Urothelium cell line (cell line): Measurements from ENCODE around the gene AKAP6.

Source experiments
- DNase-seq: peaks from one replicate; pipeline ENCODE4 v3.0.0; 2011; ENCODE audit warnings: low spot score, mixed read lengths
- FAIRE-seq: peaks from 2 replicates; lab custom pipeline; 2011; peaks lifted over from hg19 to GRCh38; lab: Jason Lieb, UNC

The AKAP6 gene

GRCh38 chr14:32329146-32329545 is at the start of gene AKAP6:
Gene AKAP6 (plus strand): TSS chr14:32329298. CDS start chr14:32433494, 104,196 bp downstream.
- DNase-seq (no peak), FAIRE-seq (no peak)

GRCh38 chr14:32286602-32287001 is 42.5 kb upstream of the AKAP6 start:
- DNase-seq (no peak), FAIRE-seq (no peak)

GRCh38 chr14:32296366-32296765 is 32.7 kb upstream of the AKAP6 start:
- FAIRE-seq, result no peak

GRCh38 chr14:32298346-32298745 is 30.8 kb upstream of the AKAP6 start:
- FAIRE-seq, result no peak
- no peak for DNase-seq

More at GRCh38 chr14:32296366-32296765, 32.7 kb upstream of the AKAP6 start:
- DNase-seq, result no peak

- no peak for FAIRE-seq
These were observed 29.0 kb upstream of the AKAP6 start for GRCh38 chr14:32300136-32300535.

GRCh38 chr14:32303865-32304264 is 25.2 kb upstream of the AKAP6 start:
- DNase-seq (no peak), FAIRE-seq (no peak)

More at GRCh38 chr14:32300136-32300535, 29.0 kb upstream of the AKAP6 start:
- no peak for DNase-seq

- DNase-seq (no peak), FAIRE-seq (no peak)
These were observed 24.8 kb upstream of the AKAP6 start for GRCh38 chr14:32304296-32304695.

GRCh38 chr14:32306549-32306948 is 22.5 kb upstream of the AKAP6 start:
- no peak for DNase-seq
- FAIRE-seq, result no peak

- FAIRE-seq (no peak), DNase-seq (no peak)
These were observed 21.1 kb upstream of the AKAP6 start for GRCh38 chr14:32307881-32308582.

- no peak for DNase-seq
- no peak for FAIRE-seq
These were observed 18.2 kb upstream of the AKAP6 start for GRCh38 chr14:32310876-32311275.

GRCh38 chr14:32311294-32312009 is 17.6 kb upstream of the AKAP6 start:
- FAIRE-seq, result no peak
- DNase-seq, result no peak

GRCh38 chr14:32312010-32312331 is 17.1 kb upstream of the AKAP6 start:
- DNase-seq (no peak), FAIRE-seq (no peak)

GRCh38 chr14:32313844-32314376 is 15.2 kb upstream of the AKAP6 start:
- DNase-seq (no peak), FAIRE-seq (no peak)

GRCh38 chr14:32318087-32318795 is 10.9 kb upstream of the AKAP6 start:
- FAIRE-seq (no peak), DNase-seq (no peak)

- no peak for DNase-seq
These were observed 9.6 kb upstream of the AKAP6 start for GRCh38 chr14:32319368-32320049.

GRCh38 chr14:32324601-32325000 is 4.5 kb upstream of the AKAP6 start:
- FAIRE-seq, result no peak
- no peak for DNase-seq

More at GRCh38 chr14:32319368-32320049, 9.6 kb upstream of the AKAP6 start:
- FAIRE-seq, result no peak

- DNase-seq (no peak), FAIRE-seq (no peak)
These were observed 1.7 kb upstream of the AKAP6 start for GRCh38 chr14:32327255-32327961.

GRCh38 chr14:32329690-32330285 is 690 bp downstream of the AKAP6 start:
- DNase-seq, result no peak
- no peak for FAIRE-seq

GRCh38 chr14:32330351-32331111 is 1.4 kb downstream of the AKAP6 start:
- DNase-seq (no peak), FAIRE-seq (no peak)
